Tibial nerve (tissue), 4 donors: ENCODE measurements around the gene RASSF8. TPM values are rescaled to one million over a fixed set of nuclear protein-coding genes. Genes with fewer than 3 reads are reported as not detected.

ENCODE experiments used
- DNase-seq, 2 donors: peaks; one replicate each; pipeline ENCODE4 v3.0.0-alpha.2; 2019; ENCODE audit warnings: low spot score in 2 of 2
- H3K27ac ChIP-seq, 4 donors: fragments of 200-600 bp; sonication (generic) in 3 of 4; one replicate each; pipeline ENCODE4 v1.5.1; 2017 to 2019; ENCODE audit warnings: mild to moderate bottlenecking in 1 of 4
- H3K27me3 ChIP-seq, 2 donors: fragments of 200-600 bp; sonication (generic) in 1 of 2; one replicate each; pipeline versions ENCODE4 v1.5.1 to v1.6.0; 2017 to 2019
- H3K36me3 ChIP-seq, 3 donors: fragments of 200-600 bp; sonication (generic); one replicate each; pipeline ENCODE4 v1.5.1; 2018 to 2019
- H3K4me1 ChIP-seq, 4 donors: fragments of 200-600 bp; sonication (generic) in 3 of 4; one replicate each; pipeline ENCODE4 v1.5.1; 2017 to 2019
- H3K4me3 ChIP-seq, 4 donors: fragments of 200-600 bp; sonication (generic) in 3 of 4; one replicate each; pipeline ENCODE4 v1.5.1; 2017 to 2019; ENCODE audit warnings: mild to moderate bottlenecking in 1 of 4, moderate library complexity in 1 of 4
- H3K9me3 ChIP-seq, 4 donors: fragments of 200-600 bp; sonication (generic) in 3 of 4; one replicate each; pipeline ENCODE4 v1.5.1; 2017 to 2019
- EP300 ChIP-seq, 2 donors: sonication (generic); formaldehyde crosslinking; IDR thresholded peaks; one replicate each; pipeline ENCODE4 v1.6.1; 2017; ENCODE audit warnings: antibody characterized with exemption in 2 of 2, mild to moderate bottlenecking in 1 of 2
- POLR2A ChIP-seq, 2 donors: fragments of 450-650 bp; IDR thresholded peaks; one replicate each; pipeline ENCODE4 v1.6.1; 2017; ENCODE audit warnings: antibody characterized with exemption in 2 of 2, mild to moderate bottlenecking in 2 of 2, moderate library complexity in 2 of 2
- WGBS, 2 donors: methylation state at CpG; one replicate each; pipeline ENCODE4 v1.1.5; 2018; 5-methylcytosine and 5-hydroxymethylcytosine counted together
- total RNA-seq, 4 donors: library from RNA; depleted of rRNA; stranded (reverse); fragments of >200 nt; gene quantifications; one replicate each; pipeline ENCODE4 v1.1.0, GENCODE V29; 2016
- TF ChIP-seq, protein P1 (sequence below), 5 experiments: fragments of 200-600 bp in 3 of 5; fragments of 450-650 bp in 2 of 5; sonication (generic) in 3 of 5; IDR thresholded peaks; one replicate each; pipeline ENCODE4 v1.5.1; 2016 to 2019; ENCODE audit warnings: antibody characterized with exemption in 5 of 5, mild to moderate bottlenecking in 3 of 5, moderate library complexity in 2 of 5

Gene RASSF8
- total RNA-seq, 4 donors from 2014 or later: 42.9 to 87.2 (median 76.1) TPM

DNA sequence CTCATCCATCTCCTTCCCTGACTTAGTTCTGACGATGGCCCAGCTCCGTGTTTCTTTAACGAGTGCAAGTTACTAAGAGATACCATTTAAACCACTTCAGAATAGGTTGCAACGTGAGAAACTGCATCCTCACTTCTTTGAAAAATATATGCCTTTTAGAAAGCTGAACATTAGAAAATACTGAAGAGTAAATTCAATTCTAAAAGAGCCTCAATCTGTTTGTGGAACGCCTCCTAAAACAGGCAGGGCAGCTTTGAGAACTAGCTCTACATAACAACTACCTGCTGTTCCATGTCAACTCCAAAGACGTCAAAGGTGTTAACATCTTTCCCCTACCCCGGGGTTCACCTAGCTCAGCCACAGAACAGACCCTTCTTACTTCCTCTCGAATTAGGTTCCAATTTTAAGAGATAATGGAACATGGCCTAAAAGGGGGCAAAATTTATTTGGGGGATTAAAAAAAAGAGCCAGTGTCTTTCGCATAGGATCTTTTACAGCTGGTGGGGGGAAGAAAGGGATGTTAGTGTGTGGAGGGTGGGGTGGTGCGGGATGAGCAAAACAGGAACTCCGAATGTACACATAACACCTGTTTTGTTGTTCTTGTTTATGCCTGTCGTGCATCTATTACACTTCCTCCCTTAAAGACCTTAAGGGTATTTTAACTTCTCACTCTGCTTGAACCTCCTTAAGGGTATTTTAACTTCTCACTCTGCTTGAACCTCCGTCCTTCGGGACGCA lies 163.0 kb downstream of the RASSF8 start:
- Histone ChIP-seq H3K27ac (peak overlapping the region; percentile 90 to 98 (median 96)), H3K4me1 (peaks cover 0 to 61% (median 7%) of the 10 kb centered on the region in 4 donors)
- no peak for DNase-seq

DNA sequence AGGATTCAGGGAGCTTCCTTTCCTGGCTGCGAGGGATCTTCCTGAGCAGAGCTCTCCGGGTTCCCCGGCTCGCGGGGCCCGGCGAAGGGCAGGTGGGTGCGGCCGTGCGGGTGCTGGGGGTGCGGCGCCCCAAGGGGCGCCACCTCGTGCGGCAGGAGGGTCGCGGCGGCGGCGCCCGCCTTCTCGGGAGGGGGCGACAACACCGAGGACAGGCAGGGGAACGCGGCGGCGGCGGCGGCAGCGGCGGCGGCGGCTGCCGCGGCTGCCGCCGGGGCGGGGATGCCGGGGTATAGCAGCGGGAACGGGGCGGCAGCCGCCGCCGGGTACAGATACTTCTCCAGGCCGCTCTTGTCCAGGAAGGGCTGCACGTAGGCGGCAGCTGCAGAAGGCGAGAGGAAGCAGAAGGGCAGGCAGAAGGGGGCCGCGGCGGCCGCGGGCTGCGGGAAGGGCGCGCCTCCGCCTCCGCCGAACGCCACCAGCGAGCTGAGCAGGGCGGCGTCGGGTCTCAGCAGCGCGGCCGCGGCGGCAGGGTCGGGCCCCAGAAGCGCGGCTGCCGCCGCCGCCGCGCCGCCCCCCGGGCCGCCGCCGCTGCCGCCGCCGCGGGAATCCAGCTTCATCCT lies 163.7 kb downstream of the RASSF8 start:
- H3K27ac ChIP-seq: peak overlapping the region; percentile 90 to 98 (median 96)
- no peak for DNase-seq
- H3K4me3 ChIP-seq: peak overlapping the region; percentile 63 to 75 (median 68)
- TF ChIP-seq, protein P1, sequence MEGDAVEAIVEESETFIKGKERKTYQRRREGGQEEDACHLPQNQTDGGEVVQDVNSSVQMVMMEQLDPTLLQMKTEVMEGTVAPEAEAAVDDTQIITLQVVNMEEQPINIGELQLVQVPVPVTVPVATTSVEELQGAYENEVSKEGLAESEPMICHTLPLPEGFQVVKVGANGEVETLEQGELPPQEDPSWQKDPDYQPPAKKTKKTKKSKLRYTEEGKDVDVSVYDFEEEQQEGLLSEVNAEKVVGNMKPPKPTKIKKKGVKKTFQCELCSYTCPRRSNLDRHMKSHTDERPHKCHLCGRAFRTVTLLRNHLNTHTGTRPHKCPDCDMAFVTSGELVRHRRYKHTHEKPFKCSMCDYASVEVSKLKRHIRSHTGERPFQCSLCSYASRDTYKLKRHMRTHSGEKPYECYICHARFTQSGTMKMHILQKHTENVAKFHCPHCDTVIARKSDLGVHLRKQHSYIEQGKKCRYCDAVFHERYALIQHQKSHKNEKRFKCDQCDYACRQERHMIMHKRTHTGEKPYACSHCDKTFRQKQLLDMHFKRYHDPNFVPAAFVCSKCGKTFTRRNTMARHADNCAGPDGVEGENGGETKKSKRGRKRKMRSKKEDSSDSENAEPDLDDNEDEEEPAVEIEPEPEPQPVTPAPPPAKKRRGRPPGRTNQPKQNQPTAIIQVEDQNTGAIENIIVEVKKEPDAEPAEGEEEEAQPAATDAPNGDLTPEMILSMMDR (IDR thresholded peaks at IDR 0.05): no peak
- TF ChIP-seq POLR2A (IDR thresholded peaks at IDR 0.05) (no peak), EP300 (IDR thresholded peaks at IDR 0.05) (no peak)
- H3K27me3 ChIP-seq: no peaks in the 10 kb centered on the region
- H3K9me3 ChIP-seq: no peaks in the 10 kb centered on the region
- peaks cover 0 to 60% (median 8%) of the 10 kb centered on the region in 4 donors for H3K4me1 ChIP-seq
- WGBS, 2 donors: 0 to 1% methylated on average over 42 to 47 of the region's 88 CpGs
- H3K36me3 ChIP-seq: no peaks in the 10 kb centered on the region

More for the DNA sequence above, 163.0 kb downstream of the RASSF8 start:
- peak overlapping the region; percentile 31 to 69 (median 65) for H3K4me3 ChIP-seq
- no peaks in the 10 kb centered on the region for H3K27me3 ChIP-seq
- H3K9me3 ChIP-seq: no peaks in the 10 kb centered on the region
- WGBS, 2 donors: 49 to 52% methylated on average over 15 of the region's 15 CpGs
- no peak for TF ChIP-seq POLR2A (IDR thresholded peaks at IDR 0.05)
- H3K36me3 ChIP-seq: no peaks in the 10 kb centered on the region

DNA sequence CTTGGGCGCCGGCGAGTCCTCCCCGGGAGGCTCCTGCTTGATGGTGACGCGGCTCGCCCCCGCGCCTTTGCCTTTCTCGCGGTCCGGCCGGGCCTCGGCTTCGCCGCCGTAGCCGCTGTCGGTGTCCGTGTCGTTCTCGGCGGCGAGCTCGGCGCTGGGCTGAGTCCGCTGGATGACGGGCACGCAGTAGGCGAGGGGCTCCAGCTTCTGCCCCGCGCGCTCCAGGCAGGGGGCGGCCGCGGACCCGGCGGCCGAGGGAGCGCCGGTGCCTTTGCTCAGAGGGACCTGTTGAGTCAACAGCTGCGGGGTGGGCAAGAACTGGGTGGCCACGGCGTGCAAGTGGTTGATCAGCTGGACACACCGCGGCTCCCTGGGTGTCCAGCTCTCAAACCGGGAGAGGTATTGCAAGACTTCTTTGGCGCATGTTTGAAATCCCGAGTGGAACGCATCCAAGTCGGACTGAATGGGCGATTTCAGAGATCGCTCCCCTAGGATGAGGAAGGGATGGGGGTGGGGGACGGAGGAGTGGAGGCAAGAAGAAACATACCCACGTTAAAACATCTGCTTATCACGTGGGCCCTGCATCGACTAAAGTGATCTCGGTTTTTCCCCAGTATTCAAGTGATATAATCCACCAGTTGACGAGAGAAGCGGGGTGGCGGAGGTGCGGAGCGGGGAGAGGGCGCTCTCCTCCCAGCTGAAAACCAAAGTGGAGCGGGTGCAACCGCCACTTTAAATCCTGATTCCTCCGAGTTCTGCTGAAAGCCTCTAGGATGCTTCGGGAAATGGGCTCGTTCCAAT lies 164.4 kb downstream of the RASSF8 start:
- Histone ChIP-seq H3K9me3 (no peaks in the 10 kb centered on the region), H3K36me3 (no peaks in the 10 kb centered on the region), H3K4me1 (peaks cover 0 to 56% (median 8%) of the 10 kb centered on the region in 4 donors), H3K27me3 (no peaks in the 10 kb centered on the region), H3K27ac (peak overlapping the region; percentile 90 to 98 (median 96)), H3K4me3 (peak overlapping the region; percentile 63 to 75 (median 68))
- TF ChIP-seq EP300 (IDR thresholded peaks at IDR 0.05) (peak in 1 of 2 donors; percentile 79), POLR2A (IDR thresholded peaks at IDR 0.05) (no peak)
- DNase-seq: peak; percentile 77 to 88
- WGBS, 2 donors: 0 to 2% methylated on average over 26 to 54 of the region's 69 CpGs

DNA sequence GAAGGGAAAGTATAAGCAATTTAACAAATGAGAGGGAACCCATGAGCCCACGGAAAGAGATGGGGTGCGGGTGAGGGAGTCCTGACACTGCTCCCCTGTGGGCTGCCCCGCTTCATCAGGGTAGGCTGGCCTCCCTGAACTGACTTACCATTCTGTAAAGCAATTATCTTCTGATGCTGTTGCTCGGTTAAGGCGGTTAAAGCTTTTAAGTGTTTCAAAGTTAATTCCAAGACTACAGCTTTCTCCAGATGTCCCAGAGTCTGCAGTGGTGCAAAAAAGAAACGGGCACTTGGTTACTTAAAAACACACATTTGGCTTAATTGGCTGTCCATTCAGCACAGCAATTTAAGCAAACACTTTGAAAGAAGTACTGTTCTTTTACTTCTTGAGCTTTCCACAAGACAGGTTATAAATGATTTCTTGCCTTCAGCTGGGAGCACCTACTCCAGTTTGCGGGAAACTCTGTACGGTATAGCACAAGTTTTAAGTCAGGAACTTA lies 165.0 kb downstream of the RASSF8 start:
- no peak for DNase-seq
- 11 to 13% methylated on average over 8 of the region's 8 CpGs for WGBS, 2 donors
- peak overlapping the region; percentile 63 to 75 (median 68) for H3K4me3 ChIP-seq
- no peaks in the 10 kb centered on the region for H3K9me3 ChIP-seq
- peak overlapping the region; percentile 90 to 98 (median 96) for H3K27ac ChIP-seq
- H3K4me1 ChIP-seq: peaks cover 0 to 50% (median 8%) of the 10 kb centered on the region in 4 donors
- TF ChIP-seq, protein P1 (IDR thresholded peaks at IDR 0.05): no peak
- TF ChIP-seq POLR2A (IDR thresholded peaks at IDR 0.05) (no peak), EP300 (IDR thresholded peaks at IDR 0.05) (no peak)
- H3K27me3 ChIP-seq: no peaks in the 10 kb centered on the region
- H3K36me3 ChIP-seq: no peaks in the 10 kb centered on the region

DNA sequence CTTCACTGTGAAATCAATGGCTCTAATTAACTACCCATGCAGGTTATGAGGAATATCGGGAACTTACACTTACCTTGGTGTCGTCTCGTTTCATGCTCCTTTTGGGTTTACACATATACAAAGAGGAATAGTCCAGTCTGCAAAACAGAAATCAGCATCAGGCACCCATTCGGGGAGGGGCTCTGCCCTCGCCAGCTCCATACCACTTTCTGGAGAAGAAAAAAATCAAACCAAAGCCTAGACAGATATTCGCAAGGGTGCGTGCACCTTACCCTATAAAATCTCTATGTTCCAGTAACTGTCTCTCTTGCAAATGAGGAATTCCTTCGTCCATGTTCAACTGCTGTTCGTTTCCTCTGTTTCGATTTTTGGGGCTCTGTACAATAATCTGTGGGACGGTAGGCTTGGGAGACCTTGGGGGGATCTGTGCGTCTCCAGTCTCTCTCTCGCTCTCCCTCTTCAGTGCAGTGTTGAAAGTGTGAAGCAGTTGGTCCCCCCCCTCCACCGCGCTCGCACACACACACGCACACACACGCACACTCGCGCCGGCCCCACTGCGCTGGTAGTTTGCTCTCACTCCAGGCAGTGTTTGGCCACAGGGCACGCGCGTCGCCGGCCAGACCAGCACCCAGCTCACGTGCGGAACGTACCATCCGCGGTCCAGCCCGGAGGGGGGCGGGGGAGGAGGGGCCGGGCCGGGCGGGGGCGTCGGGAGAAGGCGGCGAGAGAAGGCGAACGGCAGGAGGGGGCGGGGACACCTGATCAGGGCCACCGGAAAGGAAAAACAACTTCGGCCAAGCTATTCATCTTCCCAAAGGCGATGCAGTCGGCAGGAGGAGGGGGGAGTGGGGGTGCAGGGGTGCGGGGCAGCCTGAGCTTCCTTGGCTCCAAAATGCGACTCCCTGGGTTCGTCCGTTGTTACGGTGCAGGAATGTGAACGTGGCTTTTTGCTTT lies 166.2 kb downstream of the RASSF8 start, which contains the start of gene BHLHE41:
Gene BHLHE41 (minus strand): TSS at position 592 of the 954 bp plus-strand sequence. CDS start 258 bp downstream, at position 334.
- 1% methylated on average over 33 to 47 of the region's 54 CpGs for WGBS, 2 donors
- no peaks in the 10 kb centered on the region for H3K27me3 ChIP-seq
- H3K4me3 ChIP-seq: peak within 1 kb of the TSS; percentile 48 to 75 (median 65)
- TF ChIP-seq POLR2A (IDR thresholded peaks at IDR 0.05) (peak; percentile 48 to 65), EP300 (IDR thresholded peaks at IDR 0.05) (peak in 1 of 2 donors; percentile 88)
- TF ChIP-seq, protein P1 (IDR thresholded peaks at IDR 0.05): no peak
- peak within 1 kb of the TSS; percentile 89 to 98 (median 94) for H3K27ac ChIP-seq
- no peaks in the 10 kb centered on the region for H3K36me3 ChIP-seq
- H3K4me1 ChIP-seq: peaks cover 0 to 42% (median 8%) of the 10 kb centered on the region in 4 donors
- H3K9me3 ChIP-seq: no peaks in the 10 kb centered on the region
- DNase-seq: peak; percentile 63 to 64
